ENCODE measurements around the gene LSAMP. TPM values are rescaled to one million over a fixed set of nuclear protein-coding genes. Genes with fewer than 3 reads are reported as not detected.

The LSAMP gene
- total RNA-seq, 2 experiments from 2014 or later = not detected

GRCh38 chr3:115857518-115858136 is 587.7 kb downstream of the LSAMP start:
- H3K27ac Mint-ChIP-seq = no peak overlapping the region
- intact Hi-C loops (cut with micrococcal nuclease) = no loop called here
- no peak for DNase-seq
- ChIA-PET POLR2A (no interaction called here), CTCF (no interaction called here)
- H3K27me3 Mint-ChIP-seq = peaks cover 22% of the 10 kb centered on the region
- no peaks in the 10 kb centered on the region for H3K9me3 Mint-ChIP-seq
- ATAC-seq = no peak
- no peak overlapping the region for H3K4me3 Mint-ChIP-seq
- no peaks in the 10 kb centered on the region for H3K36me3 Mint-ChIP-seq (ENCODE audit: low read depth)
- H3K4me1 Mint-ChIP-seq (ENCODE audit: low read depth) = no peaks in the 10 kb centered on the region
- TF ChIP-seq, protein P1, sequence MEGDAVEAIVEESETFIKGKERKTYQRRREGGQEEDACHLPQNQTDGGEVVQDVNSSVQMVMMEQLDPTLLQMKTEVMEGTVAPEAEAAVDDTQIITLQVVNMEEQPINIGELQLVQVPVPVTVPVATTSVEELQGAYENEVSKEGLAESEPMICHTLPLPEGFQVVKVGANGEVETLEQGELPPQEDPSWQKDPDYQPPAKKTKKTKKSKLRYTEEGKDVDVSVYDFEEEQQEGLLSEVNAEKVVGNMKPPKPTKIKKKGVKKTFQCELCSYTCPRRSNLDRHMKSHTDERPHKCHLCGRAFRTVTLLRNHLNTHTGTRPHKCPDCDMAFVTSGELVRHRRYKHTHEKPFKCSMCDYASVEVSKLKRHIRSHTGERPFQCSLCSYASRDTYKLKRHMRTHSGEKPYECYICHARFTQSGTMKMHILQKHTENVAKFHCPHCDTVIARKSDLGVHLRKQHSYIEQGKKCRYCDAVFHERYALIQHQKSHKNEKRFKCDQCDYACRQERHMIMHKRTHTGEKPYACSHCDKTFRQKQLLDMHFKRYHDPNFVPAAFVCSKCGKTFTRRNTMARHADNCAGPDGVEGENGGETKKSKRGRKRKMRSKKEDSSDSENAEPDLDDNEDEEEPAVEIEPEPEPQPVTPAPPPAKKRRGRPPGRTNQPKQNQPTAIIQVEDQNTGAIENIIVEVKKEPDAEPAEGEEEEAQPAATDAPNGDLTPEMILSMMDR (IDR thresholded peaks at IDR 0.05) = no peak

- POLR2A ChIA-PET = no interaction called here
- Mint-ChIP-seq H3K4me3 (no peak overlapping the region), H3K9me3 (no peaks in the 10 kb centered on the region), H3K27me3 (peaks cover 15% of the 10 kb centered on the region), H3K27ac (no peak overlapping the region), H3K36me3 (ENCODE audit: low read depth) (no peaks in the 10 kb centered on the region), H3K4me1 (ENCODE audit: low read depth) (no peaks in the 10 kb centered on the region)
- DNase-seq = no peak
- ATAC-seq = no peak
- TF ChIP-seq, protein P1 (IDR thresholded peaks at IDR 0.05) = no peak
- CTCF ChIA-PET = no interaction called here
- intact Hi-C loops (cut with micrococcal nuclease) = no loop called here
Observed at GRCh38 chr3:115855911-115856310, 589.4 kb downstream of the LSAMP start.

DNA sequence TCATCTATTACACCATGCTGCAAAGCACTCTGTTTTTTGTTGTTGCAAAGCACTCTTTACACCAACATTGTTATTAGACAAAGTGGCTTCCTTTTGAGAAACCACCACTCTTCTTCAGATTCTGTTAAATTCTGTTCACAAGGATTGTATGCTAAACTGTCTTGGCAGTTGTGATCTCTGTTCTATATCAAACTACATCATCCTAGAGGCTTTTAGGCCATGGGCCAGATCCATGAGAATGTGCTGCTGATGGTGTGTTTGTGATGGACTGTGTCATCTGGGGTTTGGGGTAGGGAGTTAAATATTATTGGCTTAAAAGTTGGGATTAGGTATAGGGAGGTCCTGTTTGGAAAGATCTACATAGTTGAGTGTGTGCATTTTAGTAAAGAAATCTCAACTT is 592.2 kb downstream of the LSAMP start:
- CTCF ChIA-PET = no interaction called here

GRCh38 chr3:115852278-115852677 is 593.0 kb downstream of the LSAMP start:
- no peak overlapping the region for H3K27ac Mint-ChIP-seq
- no peaks in the 10 kb centered on the region for H3K36me3 Mint-ChIP-seq (ENCODE audit: low read depth)
- H3K9me3 Mint-ChIP-seq = no peaks in the 10 kb centered on the region
- ChIA-PET CTCF (no interaction called here), POLR2A (no interaction called here)
- DNase-seq (no peak), ATAC-seq (no peak)
- intact Hi-C loops (cut with micrococcal nuclease) = no loop called here
- no peak overlapping the region for H3K4me3 Mint-ChIP-seq
- TF ChIP-seq, protein P1 (IDR thresholded peaks at IDR 0.05) = no peak
- H3K27me3 Mint-ChIP-seq = peaks cover 9% of the 10 kb centered on the region
- no peaks in the 10 kb centered on the region for H3K4me1 Mint-ChIP-seq (ENCODE audit: low read depth)

More for the DNA sequence above, 592.2 kb downstream of the LSAMP start:
- no peak for ATAC-seq
- intact Hi-C loops (cut with micrococcal nuclease) = no loop called here
- POLR2A ChIA-PET = no interaction called here
- TF ChIP-seq, protein P1 (IDR thresholded peaks at IDR 0.05) = no peak
- Mint-ChIP-seq H3K36me3 (ENCODE audit: low read depth) (no peaks in the 10 kb centered on the region), H3K9me3 (no peaks in the 10 kb centered on the region), H3K4me1 (ENCODE audit: low read depth) (no peaks in the 10 kb centered on the region), H3K27ac (no peak overlapping the region), H3K4me3 (no peak overlapping the region), H3K27me3 (peaks cover 14% of the 10 kb centered on the region)
- no peak for DNase-seq

DNA sequence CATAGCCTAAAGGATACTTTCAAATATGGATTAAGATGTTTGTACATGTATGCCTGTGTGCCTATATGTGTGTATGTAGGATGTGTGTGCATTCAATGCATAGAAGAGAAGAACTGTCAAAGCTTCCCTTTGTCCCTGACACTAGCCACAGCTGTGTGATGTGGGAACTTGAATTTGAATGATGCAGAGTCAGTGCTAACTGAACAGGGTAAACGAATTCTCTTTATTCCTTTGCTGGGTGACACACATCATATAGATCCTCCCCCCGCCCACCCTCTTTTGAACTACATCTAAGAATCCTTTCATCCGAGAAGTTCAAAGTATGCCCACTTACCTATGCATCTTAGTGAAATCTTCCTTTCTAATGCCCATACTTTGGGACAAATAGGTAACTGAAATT is 593.7 kb downstream of the LSAMP start:
- no peak for ATAC-seq
- DNase-seq = peak; percentile 4
- Mint-ChIP-seq H3K9me3 (no peaks in the 10 kb centered on the region), H3K36me3 (ENCODE audit: low read depth) (no peaks in the 10 kb centered on the region), H3K27ac (no peak overlapping the region), H3K4me1 (ENCODE audit: low read depth) (no peaks in the 10 kb centered on the region), H3K4me3 (no peak overlapping the region), H3K27me3 (peaks cover 9% of the 10 kb centered on the region)
- ChIA-PET CTCF (no interaction called here), POLR2A (no interaction called here)
- intact Hi-C loops (cut with micrococcal nuclease) = no loop called here
- TF ChIP-seq, protein P1 (IDR thresholded peaks at IDR 0.05) = no peak

Data from activated CD8-positive, alpha-beta T cell treated with anti-CD3 and anti-CD28 coated beads for 36 hours (primary cell).